HG03469 (cell line): ENCODE data around the gene GGT7.

Source experiments
- ATAC-seq: cut with Tn5 transposase; IDR thresholded peaks from one replicate; pipeline ENCODE4 v1.9.1; 2021; ENCODE audit warnings: mild to moderate bottlenecking, moderate library complexity, moderate number of reproducible peaks; ENCODE audit not compliant: unreplicated experiment

Gene GGT7

DNA sequence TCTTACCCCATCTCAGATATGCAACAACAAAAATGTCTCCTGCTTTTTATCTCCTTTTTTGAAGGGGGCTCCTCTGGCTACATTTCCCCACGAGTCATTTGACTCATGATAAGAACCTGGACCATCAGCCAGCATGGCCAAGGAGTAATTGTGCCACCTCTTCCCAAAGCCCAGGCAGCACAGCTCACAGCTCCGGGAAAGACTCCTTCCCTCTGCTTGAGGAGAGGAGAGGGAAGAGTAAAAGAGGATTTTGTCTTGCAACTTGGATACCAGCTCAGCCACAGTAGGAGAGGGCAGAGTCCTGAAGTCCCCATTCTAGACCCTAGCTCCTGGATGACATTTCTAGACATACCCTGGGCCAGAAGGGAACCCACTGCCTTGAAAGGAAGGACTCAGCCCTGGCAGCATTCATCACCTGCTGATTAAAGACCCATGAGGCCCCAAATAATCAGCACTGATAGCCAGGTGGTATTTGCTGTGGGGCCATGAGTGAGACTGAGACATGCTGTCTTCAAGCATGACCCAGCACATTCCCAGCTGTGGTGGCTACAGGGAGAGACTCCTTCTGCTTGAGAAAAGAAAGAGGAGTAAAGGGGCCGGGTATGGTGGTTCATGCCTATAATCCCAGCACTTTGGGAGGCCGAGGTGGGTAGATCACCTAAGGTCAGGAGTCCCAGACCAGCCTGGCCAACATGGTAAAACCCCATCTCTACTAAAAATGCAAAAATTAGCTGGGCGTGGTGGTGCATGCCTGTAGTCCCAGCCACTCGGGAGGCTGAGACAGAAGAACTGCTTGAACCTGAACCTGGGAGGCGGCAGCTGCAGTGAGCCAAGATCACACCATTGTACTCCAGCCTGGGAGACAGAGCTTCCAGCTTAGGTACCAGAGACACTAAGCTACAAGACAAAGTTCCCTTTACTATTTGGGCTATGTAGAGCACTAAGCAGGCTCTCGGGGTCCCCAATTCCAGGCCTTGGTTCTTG lies 75.4 kb downstream of the GGT7 start:
- no peak for ATAC-seq
